Common myeloid progenitor, CD34-positive (primary cell): ENCODE data around the gene DNAH11.
A peak's percentile ranks its signal among the peaks of the same experiment; 100 is the strongest.

Experiments used
- CTCF ChIA-PET: fragments of 350-600 bp; sonication (Branson Sonifier 250); formaldehyde crosslinking; loops from one replicate; lab custom pipeline; 2021; ENCODE audit warnings: antibody characterized with exemption; lab: Charles Lee
- POLR2A ChIA-PET: fragments of 350-600 bp; sonication (Branson Sonifier 250); formaldehyde crosslinking; loops from one replicate; lab custom pipeline; 2021; ENCODE audit warnings: antibody characterized with exemption; lab: Charles Lee
- DNase-seq, 3 donors: peaks; one replicate each; pipeline versions ENCODE4 v3.0.0 to v3.0.0-alpha.2; 2013
- H3K27ac ChIP-seq, 2 experiments: 1 replicate in 1 of 2; 2 replicates in 1 of 2; pipeline ENCODE4 v1.7.0; 2013; ENCODE audit warnings: inconsistent platforms in 2 of 2, low read length in 2 of 2, mild to moderate bottlenecking in 2 of 2, low read depth in 1 of 2, moderate library complexity in 1 of 2; ENCODE audit not compliant: severe bottlenecking in 2 of 2, insufficient read depth in 1 of 2, poor library complexity in 1 of 2
- H3K27me3 ChIP-seq, 5 experiments: replicated peaks in 2 of 5; 1 replicate in 3 of 5; 2 replicates in 2 of 5; pipeline versions ENCODE4 v1.6.1 to v1.7.0; 2013; ENCODE audit warnings: low read length in 4 of 5, mild to moderate bottlenecking in 2 of 5, moderate library complexity in 2 of 5, inconsistent platforms in 1 of 5; ENCODE audit not compliant: insufficient read depth in 5 of 5, control insufficient read depth in 4 of 5
- H3K36me3 ChIP-seq, 4 experiments: 1 replicate in 2 of 4; 2 replicates in 2 of 4; pipeline versions ENCODE4 v1.6.1 to v1.7.0; 2013; ENCODE audit warnings: low read length in 3 of 4, control low read depth in 1 of 4, mild to moderate bottlenecking in 1 of 4; ENCODE audit not compliant: control insufficient read depth in 4 of 4, insufficient read depth in 4 of 4
- H3K4me1 ChIP-seq, 4 experiments: 1 replicate in 3 of 4; 2 replicates in 1 of 4; pipeline versions ENCODE4 v1.6.1 to v1.7.1; 2013; ENCODE audit warnings: low read length in 3 of 4, mild to moderate bottlenecking in 3 of 4, control low read depth in 1 of 4, inconsistent platforms in 1 of 4, moderate library complexity in 1 of 4; ENCODE audit not compliant: control insufficient read depth in 4 of 4, insufficient read depth in 4 of 4; ENCODE audit errors: control extremely low read depth in 1 of 4
- H3K4me3 ChIP-seq, 7 experiments: 1 replicate in 4 of 7; 2 replicates in 3 of 7; pipeline versions ENCODE4 v1.5.1 to v1.7.0; 2013; ENCODE audit warnings: mild to moderate bottlenecking in 7 of 7, low read length in 6 of 7, moderate library complexity in 6 of 7, inconsistent platforms in 2 of 7, low read depth in 2 of 7, control low read depth in 1 of 7; ENCODE audit not compliant: insufficient read depth in 4 of 7, control insufficient read depth in 1 of 7; ENCODE audit errors: extremely low read depth in 1 of 7
- H3K9me3 ChIP-seq, 5 experiments: 1 replicate in 4 of 5; 2 replicates in 1 of 5; pipeline versions ENCODE4 v1.6.1 to v1.7.1; 2013; ENCODE audit warnings: low read length in 4 of 5, mild to moderate bottlenecking in 2 of 5, inconsistent platforms in 1 of 5, low read depth in 1 of 5, moderate library complexity in 1 of 5; ENCODE audit not compliant: control insufficient read depth in 4 of 5, insufficient read depth in 2 of 5; ENCODE audit errors: control extremely low read depth in 1 of 5
- WGBS: methylation state at CpG from one replicate; pipeline ENCODE4 v1.1.5; 2013; ENCODE audit not compliant: insufficient coverage; 5-methylcytosine and 5-hydroxymethylcytosine counted together

DNAH11 gene

GRCh38 chr7:21603462-21603861 lies 60.6 kb downstream of the DNAH11 start:
- Histone ChIP-seq H3K27me3 (no peaks in the 10 kb centered on the region), H3K4me3 (no peak overlapping the region), H3K9me3 (no peaks in the 10 kb centered on the region), H3K4me1 (no peaks in the 10 kb centered on the region), H3K27ac (no peak overlapping the region), H3K36me3 (no peaks in the 10 kb centered on the region)
- no peak for DNase-seq
- ChIA-PET POLR2A (no interaction called here), CTCF (no interaction called here)

GRCh38 chr7:21603972-21604749 lies 61.3 kb downstream of the DNAH11 start:
- H3K36me3 ChIP-seq: no peaks in the 10 kb centered on the region
- H3K4me3 ChIP-seq: no peak overlapping the region
- H3K9me3 ChIP-seq: no peaks in the 10 kb centered on the region
- ChIA-PET POLR2A (no interaction called here), CTCF (no interaction called here)
- DNase-seq: peak in 1 of 3 donors; percentile 0
- H3K27me3 ChIP-seq: no peaks in the 10 kb centered on the region
- no peaks in the 10 kb centered on the region for H3K4me1 ChIP-seq
- 100% methylated on average over 1 of the region's 5 CpGs for WGBS
- no peak overlapping the region for H3K27ac ChIP-seq

DNA sequence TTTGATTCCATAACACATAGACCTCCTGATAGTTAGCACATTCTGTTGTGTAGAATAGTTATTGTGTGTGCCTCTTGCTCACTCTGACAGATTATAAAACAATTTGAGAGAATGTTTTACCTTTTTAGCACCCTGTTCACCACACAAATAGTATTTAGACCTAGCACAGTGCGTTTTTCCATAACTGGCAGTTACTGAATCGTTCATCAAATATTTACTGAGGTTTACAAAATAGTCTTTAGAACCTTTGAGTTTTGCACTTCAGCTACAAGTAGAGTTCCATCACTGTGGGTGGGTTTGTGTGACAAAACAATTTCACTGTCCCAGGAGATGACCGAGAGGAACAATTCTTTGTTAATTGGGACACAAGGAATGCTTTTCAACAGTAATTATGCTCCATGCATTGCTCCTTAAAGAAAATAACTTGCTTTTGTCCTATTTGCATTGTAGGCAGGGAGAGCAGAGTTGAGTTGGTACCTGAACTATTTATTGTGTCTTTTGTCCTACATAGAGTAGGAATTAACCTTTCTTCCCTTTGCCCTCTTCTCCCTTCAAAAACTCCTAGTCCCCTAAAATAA lies 62.3 kb downstream of the DNAH11 start:
- DNase-seq: no peak
- Histone ChIP-seq H3K4me3 (no peak overlapping the region), H3K27me3 (no peaks in the 10 kb centered on the region), H3K27ac (no peak overlapping the region), H3K36me3 (no peaks in the 10 kb centered on the region), H3K4me1 (no peaks in the 10 kb centered on the region), H3K9me3 (no peaks in the 10 kb centered on the region)
- WGBS: 100% methylated on average over 1 of the region's 3 CpGs
- CTCF ChIA-PET: no interaction called here
- POLR2A ChIA-PET: no interaction called here

DNA sequence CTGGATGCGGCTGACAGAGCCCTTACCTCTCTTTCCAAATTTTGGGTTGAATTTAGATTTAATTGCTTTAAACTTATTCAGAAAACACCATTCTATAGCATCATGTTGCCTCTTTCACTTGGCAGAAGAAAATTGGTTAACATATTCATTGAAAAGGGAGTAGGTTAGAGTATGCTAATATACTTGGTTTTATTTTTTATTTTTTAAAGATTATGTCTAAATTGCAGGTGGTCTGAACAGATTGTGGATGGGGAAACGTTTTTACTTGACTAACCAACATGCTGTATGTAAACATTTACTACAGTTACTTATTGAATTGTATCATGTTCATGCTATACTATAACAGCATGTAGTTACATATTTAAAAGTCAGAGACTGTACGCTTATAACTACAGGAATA lies 65.6 kb downstream of the DNAH11 start:
- Histone ChIP-seq H3K36me3 (no peaks in the 10 kb centered on the region), H3K9me3 (no peaks in the 10 kb centered on the region), H3K27me3 (no peaks in the 10 kb centered on the region), H3K4me3 (no peak overlapping the region), H3K4me1 (no peaks in the 10 kb centered on the region), H3K27ac (no peak overlapping the region)
- no peak for DNase-seq
- CTCF ChIA-PET: interaction anchor here (0.6 kb wide), 1 partner anchor 403 kb away, joined by 3 read pairs; no protein-coding TSS in a partner anchor
- POLR2A ChIA-PET: no interaction called here
- no CpG with 5 or more reads among the region's 3 CpGs for WGBS

GRCh38 chr7:21611129-21611528 lies 68.3 kb downstream of the DNAH11 start:
- no peaks in the 10 kb centered on the region for H3K27me3 ChIP-seq
- H3K4me1 ChIP-seq: no peaks in the 10 kb centered on the region
- H3K36me3 ChIP-seq: no peaks in the 10 kb centered on the region
- 95% methylated on average over 3 of the region's 4 CpGs for WGBS
- H3K9me3 ChIP-seq: no peaks in the 10 kb centered on the region
- no peak overlapping the region for H3K27ac ChIP-seq
- no peak overlapping the region for H3K4me3 ChIP-seq
- POLR2A ChIA-PET: no interaction called here
- CTCF ChIA-PET: no interaction called here
- DNase-seq: no peak

DNA sequence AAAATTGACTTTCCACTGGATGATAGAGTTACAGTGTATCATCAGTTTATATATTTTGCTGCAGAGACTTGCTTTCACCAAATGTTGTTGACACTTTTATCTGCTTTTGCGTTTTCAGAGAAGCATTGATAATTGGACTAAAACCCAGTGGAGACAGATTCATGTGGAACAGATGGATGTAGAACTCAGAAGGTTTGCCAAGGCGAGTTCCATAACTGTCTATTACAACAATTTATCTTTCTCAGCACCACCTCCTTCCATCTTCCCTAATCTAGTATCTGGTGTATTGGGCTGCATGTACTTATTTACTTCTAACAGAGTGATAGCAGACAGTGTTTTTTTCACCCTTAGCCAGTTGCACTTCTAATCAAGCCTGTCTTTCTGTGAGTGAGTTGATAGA lies 73.3 kb downstream of the DNAH11 start:
- WGBS: 100% methylated on average over 1 of the region's 2 CpGs
- Histone ChIP-seq H3K4me1 (no peaks in the 10 kb centered on the region), H3K36me3 (no peaks in the 10 kb centered on the region), H3K27me3 (no peaks in the 10 kb centered on the region), H3K4me3 (no peak overlapping the region), H3K27ac (no peak overlapping the region), H3K9me3 (no peaks in the 10 kb centered on the region)
- ChIA-PET POLR2A (no interaction called here), CTCF (no interaction called here)
- DNase-seq: no peak

- 100% methylated on average over 3 of the region's 7 CpGs for WGBS
- H3K36me3 ChIP-seq: no peaks in the 10 kb centered on the region
- no peak overlapping the region for H3K27ac ChIP-seq
- no peaks in the 10 kb centered on the region for H3K27me3 ChIP-seq
- H3K4me1 ChIP-seq: no peaks in the 10 kb centered on the region
- POLR2A ChIA-PET: no interaction called here
- DNase-seq: no peak
- H3K9me3 ChIP-seq: no peaks in the 10 kb centered on the region
- CTCF ChIA-PET: no interaction called here
- H3K4me3 ChIP-seq: no peak overlapping the region
Observed at GRCh38 chr7:21616796-21617436, 74.1 kb downstream of the DNAH11 start.
